Endothelial cell of umbilical vein (primary cell): ENCODE results near the gene TBC1D10B. TPM values are rescaled to one million over a fixed set of nuclear protein-coding genes. Genes with fewer than 3 reads are reported as not detected.

ENCODE experiments used
- BruUV-seq: library from RNA; stranded (reverse); fragments of 400-500 nt; replicated peaks from 2 replicates; lab custom pipeline; 2021; lab: Mats Ljungman, UMichigan
- CTCF ChIA-PET: fragments of 300-600, 350-600 bp; sonication (Branson Sonifier 250); formaldehyde crosslinking; loops from one replicate; lab custom pipeline; 2021; ENCODE audit warnings: antibody characterized with exemption, inconsistent platforms; lab: Charles Lee
- POLR2A ChIA-PET: fragments of 300-600, 350-600 bp; sonication (Branson Sonifier 250); formaldehyde crosslinking; loops from one replicate; lab custom pipeline; 2021; ENCODE audit warnings: antibody characterized with exemption, inconsistent platforms; lab: Charles Lee
- DNase-seq: peaks from one replicate; pipeline ENCODE4 v3.0.0-alpha.2; 2011; ENCODE audit warnings: low read depth, low spot score
- FAIRE-seq: peaks from 2 replicates; lab custom pipeline; 2011; peaks lifted over from hg19 to GRCh38; lab: Jason Lieb, UNC
- H2AFZ ChIP-seq: 2 replicates; pipeline ENCODE4 v1.6.0; 2012; ENCODE audit warnings: low read depth, low read length, control low read depth, inconsistent platforms
- H3K27ac ChIP-seq: 2 replicates; pipeline ENCODE4 v1.5.1; 2011; ENCODE audit warnings: low read depth, mild to moderate bottlenecking, control low read depth, low read length, moderate library complexity; ENCODE audit not compliant: insufficient read depth
- H3K27me3 ChIP-seq, 2 experiments: 2 replicates each; pipeline versions ENCODE4 v1.6.0 to v1.6.1; 2011; ENCODE audit warnings: low read length in 2 of 2, mixed read lengths in 1 of 2; ENCODE audit not compliant: control insufficient read depth in 2 of 2, insufficient read depth in 2 of 2
- H3K36me3 ChIP-seq, 2 experiments: 2 replicates in 1 of 2; 3 replicates in 1 of 2; pipeline ENCODE4 v1.5.1; 2011; ENCODE audit warnings: low read length in 2 of 2, mild to moderate bottlenecking in 1 of 2, moderate library complexity in 1 of 2; ENCODE audit not compliant: control insufficient read depth in 2 of 2, insufficient read depth in 2 of 2; ENCODE audit errors: extremely low read depth in 1 of 2
- H3K4me1 ChIP-seq: 3 replicates; pipeline ENCODE4 v1.5.1; 2011; ENCODE audit warnings: mild to moderate bottlenecking, low read length; ENCODE audit not compliant: control insufficient read depth, insufficient read depth; ENCODE audit errors: extremely low read depth
- H3K4me2 ChIP-seq: 2 replicates; pipeline ENCODE4 v1.6.1; 2011; ENCODE audit warnings: low read length, control low read depth, mixed read lengths; ENCODE audit not compliant: insufficient read depth
- H3K4me3 ChIP-seq, 3 experiments: fragments of 200-600 bp in 1 of 3; sonication (generic), shearing (Covaris generic) in 1 of 3; replicated peaks in 1 of 3; 2 replicates each; pipeline ENCODE4 v1.5.1; 2011 to 2016; ENCODE audit warnings: control low read depth in 3 of 3, low read length in 3 of 3, mild to moderate bottlenecking in 2 of 3, inconsistent platforms in 1 of 3, low read depth in 1 of 3, moderate library complexity in 1 of 3; ENCODE audit not compliant: insufficient read depth in 1 of 3
- H3K79me2 ChIP-seq: 2 replicates; pipeline ENCODE4 v1.6.0; 2012; ENCODE audit warnings: low read length, inconsistent platforms; ENCODE audit not compliant: control insufficient read depth, insufficient read depth
- H3K9ac ChIP-seq: replicated peaks from 2 replicates; pipeline ENCODE3; 2011; ENCODE audit warnings: low read length, control low read depth; ENCODE audit not compliant: insufficient read depth; ENCODE audit errors: extremely low read depth
- H3K9me1 ChIP-seq: replicated peaks from 3 replicates; pipeline ENCODE4 v1.6.0; 2011; ENCODE audit warnings: mild to moderate bottlenecking, low read length; ENCODE audit not compliant: control insufficient read depth, insufficient read depth; ENCODE audit errors: extremely low read depth
- H3K9me3 ChIP-seq: replicated peaks from 2 replicates; pipeline ENCODE4 v1.5.1; 2012; ENCODE audit warnings: low read length, inconsistent platforms; ENCODE audit not compliant: control insufficient read depth, insufficient read depth
- H4K20me1 ChIP-seq: replicated peaks from 2 replicates; pipeline ENCODE3; 2011; ENCODE audit warnings: mild to moderate bottlenecking, low read length; ENCODE audit not compliant: control insufficient read depth, insufficient read depth; ENCODE audit errors: extremely low read depth
- CTCF ChIP-seq, 2 donors: IDR thresholded peaks; 1 replicate in 1 of 2; 2 replicates in 1 of 2; pipeline ENCODE4 v1.5.1; 2011; ENCODE audit warnings: low read length in 2 of 2, mild to moderate bottlenecking in 2 of 2, moderate library complexity in 2 of 2, control low read depth in 1 of 2, inconsistent platforms in 1 of 2, low read depth in 1 of 2; ENCODE audit not compliant: insufficient read depth in 1 of 2; ENCODE audit errors: extremely low read depth in 1 of 2
- GATA2 ChIP-seq: IDR thresholded peaks from 2 replicates; pipeline ENCODE4 v1.7.0; 2011; ENCODE audit warnings: low read depth, mild to moderate bottlenecking, moderate library complexity, mixed read lengths, low read length; ENCODE audit not compliant: insufficient read length, insufficient read depth
- MAX ChIP-seq: IDR thresholded peaks from 2 replicates; pipeline ENCODE4 v1.6.1; 2011; ENCODE audit not compliant: insufficient read depth, insufficient read length
- MYC ChIP-seq: IDR thresholded peaks from one replicate; pipeline ENCODE4 v1.6.1; 2011; ENCODE audit warnings: mild to moderate bottlenecking, low read depth, low read length
- POLR2A ChIP-seq: IDR thresholded peaks from 2 replicates; pipeline ENCODE4 v1.6.1; 2012; ENCODE audit warnings: low read depth, mild to moderate bottlenecking, control low read depth, low read length
- POLR2AphosphoS5 ChIP-seq: IDR thresholded peaks from 2 replicates; pipeline ENCODE4 v1.6.1; 2012; ENCODE audit warnings: low read depth, mild to moderate bottlenecking, control low read depth, low read length, moderate library complexity; ENCODE audit not compliant: insufficient read depth
- dilution Hi-C: fragments of 300-500 bp; cut with MboI; formaldehyde crosslinking; loops from one replicate; pipeline ENCODE4 v1.15.0; 2019; ENCODE audit warnings: low sequenced_read_pairs; ENCODE audit not compliant: extremely low pct_ligation_motif_present
- intact Hi-C: fragments of 100-400 bp; cut with micrococcal nuclease; formaldehyde crosslinking; loops from one replicate; pipeline ENCODE4 v1.10.0; 2022
- polyA plus RNA-seq, 4 experiments: library from polyadenylated mRNA; depleted of rRNA in 3 of 4; stranded (reverse) in 3 of 4; unstranded in 1 of 4; fragments of >200 nt; gene quantifications; 2 replicates each; pipeline versions ENCODE4 v1.2.1 to v1.2.3, GENCODE V29; 2011 to 2012; ENCODE audit warnings: missing spikeins in 1 of 4
- total RNA-seq: library from RNA; stranded (reverse); gene quantifications from 2 replicates; pipeline ENCODE4 v1.2.3, GENCODE V29; 2021

The TBC1D10B gene
- total and polyA plus RNA-seq, 2 donors (not counting 3 experiments of a cell fraction or from before 2014, with no cell fraction given) = 37.0 to 63.0 TPM

GRCh38 chr16:30417529-30418349 lies 47.4 kb upstream of the TBC1D10B start:
- dilution Hi-C loops (no loop called here), intact Hi-C loops (loop anchor here (1.0 kb wide), 3 partner anchors 8 to 28 kb away; partner anchors contain the start of gene SEPHS2)
- H3K9me3 ChIP-seq = no peaks in the 10 kb centered on the region
- H3K4me2 ChIP-seq = peak overlapping the region; percentile 53
- H4K20me1 ChIP-seq = no peaks in the 10 kb centered on the region
- no peaks in the 10 kb centered on the region for H3K9me1 ChIP-seq
- no TSS peak for BruUV-seq
- no peak overlapping the region for H3K9ac ChIP-seq
- DNase-seq (peak; percentile 96), FAIRE-seq (peak; percentile 87)
- peak overlapping the region; percentile 62 for H2AFZ ChIP-seq
- POLR2A ChIA-PET = interaction anchor here (0.5 to 1.4 kb wide), 3 partner anchors 10 to 302 kb away, joined by 3 to 7 read pairs (median 6); partner anchors contain the start of genes DCTPP1 and ZNF771
- peak overlapping the region in 2 of 3 experiments; percentile 44 to 57 for H3K4me3 ChIP-seq
- H3K4me1 ChIP-seq = peaks cover 3% of the 10 kb centered on the region
- peaks cover 3 to 6% of the 10 kb centered on the region in 2 experiments for H3K36me3 ChIP-seq
- CTCF ChIA-PET = interaction anchor here (0.5 to 4.8 kb wide), 19 partner anchors 8 to 326 kb away, joined by 3 to 46 read pairs (median 6); partner anchors contain the start of genes CD2BP2, CORO1A, DCTPP1 and MAPK3
- TF ChIP-seq GATA2 (no peak), POLR2AphosphoS5 (peak; percentile 95), MYC (no peak), POLR2A (peak; percentile 42), MAX (peak; percentile 19), CTCF (IDR thresholded peaks at IDR 0.05; ENCODE audit: extremely low read depth in 1 of 2, insufficient read depth in 1 of 2, low read depth in 1 of 2, low read length in 2 of 2) (peak in 1 of 2 donors; percentile 37)
- H3K27ac ChIP-seq = no peak overlapping the region
- no peaks in the 10 kb centered on the region for H3K79me2 ChIP-seq
- no peaks in the 10 kb centered on the region for H3K27me3 ChIP-seq
